ENCODE results near the gene SLC25A36. TPM values are rescaled to one million over a fixed set of nuclear protein-coding genes. Genes with fewer than 3 reads are reported as not detected.

The SLC25A36 gene
- total and polyA plus RNA-seq, 2 of the 4 experiments (the other 2 are of a cell fraction), result 31.3 to 76.7 TPM

GRCh38 chr3:140956058-140956835, 14.6 kb downstream of the SLC25A36 start:
- Histone ChIP-seq H3K36me3 (ENCODE audit: control insufficient read depth, insufficient read depth, low read length) (peaks cover 3% of the 10 kb centered on the region; the same call in 1 of the 2 replicates), H3K9ac (ENCODE audit: low read depth, low read length) (no peak overlapping the region), H2BK15ac (ENCODE audit: low read depth, low read length) (no peak overlapping the region), H3K14ac (replicated peaks; ENCODE audit: low read depth, low read length) (no peak overlapping the region), H3K56ac (ENCODE audit: extremely low read depth, insufficient read depth, low read length) (no peak overlapping the region), H3K9me3 (ENCODE audit: control insufficient read depth, insufficient read depth, low read length) (no peaks in the 10 kb centered on the region), H4K8ac (ENCODE audit: low read depth in 2 of 2, low read length in 2 of 2) (0 out of 4 replicates have a peak overlapping the region, but pooled peaks of 1 of the 2 experiments have one; percentile 49), H4K91ac (ENCODE audit: insufficient read depth, low read depth, low read length) (peak overlapping the region; percentile 58; the same call in 1 of the 2 replicates), H3K27ac (ENCODE audit: insufficient read depth, low read length) (peak overlapping the region; percentile 45; the same call in 1 of the 2 replicates), H4K5ac (ENCODE audit: low read depth, low read length) (no peak overlapping the region), H3K18ac (ENCODE audit: low read depth, low read length) (peak overlapping the region; percentile 82; the same call in 1 of the 2 replicates), H3K4ac (ENCODE audit: low read depth, low read length) (peak overlapping the region; percentile 58), H3K27me3 (ENCODE audit: control insufficient read depth, insufficient read depth, low read length) (no peaks in the 10 kb centered on the region), H2AK9ac (replicated peaks; ENCODE audit: low read depth, low read length, poor library complexity) (no peak overlapping the region), H3K4me2 (ENCODE audit: low read depth, low read length) (no peak overlapping the region), H4K20me1 (ENCODE audit: insufficient read depth, low read length) (peaks cover 35% of the 10 kb centered on the region), H2BK120ac (ENCODE audit: low read depth, low read length) (peak overlapping the region; percentile 41; the same call in 1 of the 2 replicates), H3K4me3 (ENCODE audit: insufficient read depth, low read depth, low read length) (no peak overlapping the region), H2AK5ac (ENCODE audit: low read depth, low read length) (peak overlapping the region; percentile 36; the same call in 1 of the 2 replicates), H3K4me1 (ENCODE audit: control insufficient read depth, insufficient read depth, low read length) (peaks cover 12% of the 10 kb centered on the region), H3K9me1 (ENCODE audit: insufficient read depth, low read length) (peaks cover 7% of the 10 kb centered on the region), H2BK20ac (ENCODE audit: low read depth, low read length) (no peak overlapping the region), H2AFZ (replicated peaks; ENCODE audit: low read length, poor library complexity) (no peak overlapping the region), H3K79me1 (ENCODE audit: low read depth in 1 of 2, low read length in 2 of 2) (peaks cover 4 to 48% of the 10 kb centered on the region in 2 experiments), H2BK5ac (ENCODE audit: low read depth, low read length, poor library complexity, severe bottlenecking) (no peak overlapping the region), H3K23ac (ENCODE audit: low read depth, low read length) (no peak overlapping the region)
- BruUV-seq (replicated peaks), result no TSS peak
- ChIA-PET POLR2A (ENCODE audit: unreplicated experiment) (no interaction called here), CTCF (interaction anchor here (0.6 to 1.2 kb wide), 2 partner anchors 10 to 34 kb away, joined by 3 to 5 read pairs; no protein-coding TSS in a partner anchor)
- intact Hi-C loops (cut with micrococcal nuclease) (loop anchor here (2.0 kb wide), 1 partner anchor 13 kb away; no protein-coding TSS in a partner anchor), in situ Hi-C loops (cut with MboI; ENCODE audit: low sequenced_read_pairs) (no loop called here), dilution Hi-C loops (cut with HindIII; ENCODE audit: low sequenced_read_pairs, unreplicated experiment) (no loop called here)
- TF ChIP-seq MXI1 (IDR thresholded peaks at IDR 0.05; ENCODE audit: borderline replicate concordance, low read depth, low read length) (no peak), MAZ (IDR thresholded peaks at IDR 0.05; ENCODE audit: borderline replicate concordance, low read depth, low read length) (no peak), RAD21 (IDR thresholded peaks at IDR 0.05; ENCODE audit: low read length) (no peak), USF2 (IDR thresholded peaks at IDR 0.05; ENCODE audit: low read depth, low read length) (no peak), POLR2A (IDR thresholded peaks at IDR 0.05; ENCODE audit: low read depth, low read length) (no peak), CEBPB (IDR thresholded peaks at IDR 0.05; ENCODE audit: low read depth, low read length) (no peak), CHD1 (IDR thresholded peaks at IDR 0.05; ENCODE audit: low read depth, low read length) (no peak), NFE2L2 (IDR thresholded peaks at IDR 0.05; ENCODE audit: low read depth, low read length) (no peak), RFX5 (IDR thresholded peaks at IDR 0.05; ENCODE audit: low read depth, low read length) (no peak)
- DNase-seq (no peak), ATAC-seq (ENCODE audit: low read depth) (no peak)
- no CpG with 5 or more reads among the region's 5 CpGs for WGBS, 2 experiments (ENCODE audit: extremely low coverage in 2 of 2, insufficient read length in 1 of 2)

All from IMR-90 (cell line).